ENCODE data around the gene CEP164. TPM values are rescaled to one million over a fixed set of nuclear protein-coding genes. Genes with fewer than 3 reads are reported as not detected.

CEP164 gene
- total and polyA plus RNA-seq, 3 donors from 2014 or later = 83.3 to 157 (median 111) TPM

GRCh38 chr11:117332843-117333242 lies 5.2 kb downstream of the CEP164 start:
- Histone ChIP-seq H3K36me3 (ENCODE audit: low read depth, missing control alignments) (no peaks in the 10 kb centered on the region), H3K27ac (no peak overlapping the region), H3K27me3 (no peaks in the 10 kb centered on the region), H3K4me3 (no peak overlapping the region), H3K9me3 (no peaks in the 10 kb centered on the region), H3K4me1 (peaks cover 3% of the 10 kb centered on the region)
- WGBS, 2 donors = 49 to 95% methylated on average over 2 of the region's 2 CpGs
- DNase-seq = no peak
- intact Hi-C loops (cut with DNase I; ENCODE audit: low total_unique reads) = no loop called here
- TF ChIP-seq POLR2A (IDR thresholded peaks at IDR 0.05) = no peak
- TF ChIP-seq, protein P1, sequence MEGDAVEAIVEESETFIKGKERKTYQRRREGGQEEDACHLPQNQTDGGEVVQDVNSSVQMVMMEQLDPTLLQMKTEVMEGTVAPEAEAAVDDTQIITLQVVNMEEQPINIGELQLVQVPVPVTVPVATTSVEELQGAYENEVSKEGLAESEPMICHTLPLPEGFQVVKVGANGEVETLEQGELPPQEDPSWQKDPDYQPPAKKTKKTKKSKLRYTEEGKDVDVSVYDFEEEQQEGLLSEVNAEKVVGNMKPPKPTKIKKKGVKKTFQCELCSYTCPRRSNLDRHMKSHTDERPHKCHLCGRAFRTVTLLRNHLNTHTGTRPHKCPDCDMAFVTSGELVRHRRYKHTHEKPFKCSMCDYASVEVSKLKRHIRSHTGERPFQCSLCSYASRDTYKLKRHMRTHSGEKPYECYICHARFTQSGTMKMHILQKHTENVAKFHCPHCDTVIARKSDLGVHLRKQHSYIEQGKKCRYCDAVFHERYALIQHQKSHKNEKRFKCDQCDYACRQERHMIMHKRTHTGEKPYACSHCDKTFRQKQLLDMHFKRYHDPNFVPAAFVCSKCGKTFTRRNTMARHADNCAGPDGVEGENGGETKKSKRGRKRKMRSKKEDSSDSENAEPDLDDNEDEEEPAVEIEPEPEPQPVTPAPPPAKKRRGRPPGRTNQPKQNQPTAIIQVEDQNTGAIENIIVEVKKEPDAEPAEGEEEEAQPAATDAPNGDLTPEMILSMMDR (IDR thresholded peaks at IDR 0.05) = no peak

- DNase-seq = no peak
- Histone ChIP-seq H3K27me3 (no peaks in the 10 kb centered on the region), H3K9me3 (no peaks in the 10 kb centered on the region), H3K4me1 (peaks cover 2% of the 10 kb centered on the region), H3K27ac (no peak overlapping the region), H3K36me3 (ENCODE audit: low read depth, missing control alignments) (no peaks in the 10 kb centered on the region), H3K4me3 (no peak overlapping the region)
- WGBS, 2 donors = 82 to 85% methylated on average over 9 of the region's 9 CpGs
- intact Hi-C loops (cut with DNase I; ENCODE audit: low total_unique reads) = no loop called here
- no peak for TF ChIP-seq POLR2A (IDR thresholded peaks at IDR 0.05)
- TF ChIP-seq, protein P1 (IDR thresholded peaks at IDR 0.05) = no peak
These were observed 6.3 kb downstream of the CEP164 start for GRCh38 chr11:117333917-117334316.

GRCh38 chr11:117334896-117335295 lies 7.2 kb downstream of the CEP164 start:
- Histone ChIP-seq H3K27me3 (no peaks in the 10 kb centered on the region), H3K27ac (no peak overlapping the region), H3K4me3 (no peak overlapping the region), H3K4me1 (no peaks in the 10 kb centered on the region), H3K36me3 (ENCODE audit: low read depth, missing control alignments) (no peaks in the 10 kb centered on the region), H3K9me3 (no peaks in the 10 kb centered on the region)
- no peak for TF ChIP-seq POLR2A (IDR thresholded peaks at IDR 0.05)
- TF ChIP-seq, protein P1 (IDR thresholded peaks at IDR 0.05) = no peak
- DNase-seq = no peak
- intact Hi-C loops (cut with DNase I; ENCODE audit: low total_unique reads) = no loop called here
- 91 to 96% methylated on average over 6 of the region's 6 CpGs for WGBS, 2 donors

- Histone ChIP-seq H3K27ac (no peak overlapping the region), H3K36me3 (ENCODE audit: low read depth, missing control alignments) (no peaks in the 10 kb centered on the region), H3K27me3 (no peaks in the 10 kb centered on the region), H3K4me3 (no peak overlapping the region), H3K9me3 (no peaks in the 10 kb centered on the region), H3K4me1 (no peaks in the 10 kb centered on the region)
- WGBS, 2 donors = 91% methylated on average over 5 of the region's 5 CpGs
- intact Hi-C loops (cut with DNase I; ENCODE audit: low total_unique reads) = no loop called here
- DNase-seq = no peak
- TF ChIP-seq POLR2A (IDR thresholded peaks at IDR 0.05) = no peak
- TF ChIP-seq, protein P1 (IDR thresholded peaks at IDR 0.05) = no peak
These were observed 7.7 kb downstream of the CEP164 start for GRCh38 chr11:117335399-117335798.

DNA sequence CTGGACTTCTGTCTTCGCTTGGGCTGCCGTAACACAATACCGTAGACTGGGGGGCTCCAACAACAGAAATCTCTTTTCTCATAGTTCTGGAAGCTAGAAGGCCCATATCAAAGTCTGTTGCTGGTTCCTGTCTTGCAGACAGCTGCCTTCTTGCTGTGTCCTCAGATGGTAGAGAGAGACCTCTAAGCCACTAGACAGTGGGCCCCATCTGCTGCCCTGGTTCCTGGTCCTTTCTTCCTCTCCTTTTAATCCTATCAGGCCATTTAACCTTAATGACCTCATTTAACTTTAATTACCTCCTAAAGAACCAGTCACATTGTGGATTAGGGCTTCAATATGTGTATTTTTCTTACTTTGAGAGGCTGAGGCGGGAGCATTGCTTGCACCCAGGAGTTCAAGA lies 9.4 kb downstream of the CEP164 start:
- 98 to 100% methylated on average over 4 of the region's 4 CpGs for WGBS, 2 donors
- H3K4me3 ChIP-seq = no peak overlapping the region
- H3K4me1 ChIP-seq = no peaks in the 10 kb centered on the region
- H3K27me3 ChIP-seq = no peaks in the 10 kb centered on the region
- H3K36me3 ChIP-seq (ENCODE audit: low read depth, missing control alignments) = no peaks in the 10 kb centered on the region
- TF ChIP-seq POLR2A (IDR thresholded peaks at IDR 0.05) = no peak
- TF ChIP-seq, protein P1 (IDR thresholded peaks at IDR 0.05) = no peak
- no peaks in the 10 kb centered on the region for H3K9me3 ChIP-seq
- H3K27ac ChIP-seq = no peak overlapping the region
- no peak for DNase-seq
- intact Hi-C loops (cut with DNase I; ENCODE audit: low total_unique reads) = no loop called here
